HG03039 (cell line): ENCODE measurements around the gene CACFD1.
"Not testable (repeated sequence)": the region's sequence is repeated elsewhere in the genome, so short reads cannot be mapped to it uniquely, and the experiment has no call there.

ENCODE experiments used
- ATAC-seq: cut with Tn5 transposase; IDR thresholded peaks from one replicate; pipeline ENCODE4 v1.9.1; 2021; ENCODE audit warnings: mild to moderate bottlenecking, moderate library complexity; ENCODE audit not compliant: unreplicated experiment

The CACFD1 gene

DNA sequence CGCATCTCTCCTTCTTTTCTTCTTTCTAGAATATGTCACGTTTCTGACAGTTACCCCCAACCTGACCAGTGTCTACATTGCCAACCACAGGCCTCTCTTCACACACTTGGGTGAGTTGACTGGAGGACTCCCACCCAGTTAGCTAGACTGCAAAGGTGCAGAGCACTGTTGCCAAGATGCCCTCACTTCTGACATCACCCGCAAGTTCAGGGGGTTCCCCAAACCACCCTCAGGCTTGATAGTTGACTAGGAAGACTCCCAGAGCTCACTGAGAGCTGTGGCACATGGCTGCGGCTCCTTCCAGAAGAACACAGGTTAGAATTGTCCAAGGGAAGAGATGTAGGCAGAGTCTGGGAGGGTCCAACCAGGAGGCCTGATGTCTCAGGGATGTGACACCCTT is 20.4 kb upstream of the CACFD1 start:
- ATAC-seq, result no peak

DNA sequence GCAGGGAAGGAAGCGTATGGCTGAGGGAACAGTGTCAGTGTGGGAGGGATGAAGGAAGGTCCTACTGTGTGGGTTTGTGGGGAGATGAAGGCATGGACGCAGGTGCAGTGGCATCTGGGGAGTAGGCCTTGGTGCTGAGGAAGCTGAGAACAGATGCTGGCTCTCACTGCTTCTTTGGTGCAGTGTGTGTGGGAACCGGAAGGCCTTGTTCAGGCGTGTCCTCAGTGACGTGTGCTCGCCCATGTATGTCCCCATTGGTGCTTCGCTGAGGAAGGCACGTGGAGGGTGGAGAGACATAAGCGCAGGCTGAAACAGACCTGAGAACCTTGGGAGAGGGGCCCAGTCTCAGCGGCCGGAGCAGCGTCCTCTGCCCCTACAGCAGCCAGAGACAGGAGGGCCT is 18.9 kb upstream of the CACFD1 start:
- no peak for ATAC-seq

DNA sequence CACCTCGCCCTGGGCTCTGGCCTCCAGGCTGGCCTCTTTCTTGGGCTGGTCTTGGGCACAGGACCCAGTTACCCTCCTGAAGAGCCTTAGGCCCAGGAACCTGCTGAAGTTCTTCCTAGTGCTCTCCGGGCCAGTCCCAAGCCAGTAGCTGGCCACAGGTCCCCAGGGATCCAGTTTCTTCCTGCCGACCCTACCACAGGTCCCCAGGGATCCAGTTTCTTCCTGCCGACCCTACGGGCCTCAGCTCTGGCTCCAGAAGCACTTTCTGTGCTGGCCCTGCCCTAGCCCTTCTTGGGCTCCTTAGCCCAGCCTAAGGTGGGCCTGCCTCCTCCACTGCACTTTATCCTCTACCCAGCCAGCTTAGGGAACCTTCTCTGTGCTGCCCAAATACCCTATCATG is 18.2 kb upstream of the CACFD1 start:
- no peak for ATAC-seq

DNA sequence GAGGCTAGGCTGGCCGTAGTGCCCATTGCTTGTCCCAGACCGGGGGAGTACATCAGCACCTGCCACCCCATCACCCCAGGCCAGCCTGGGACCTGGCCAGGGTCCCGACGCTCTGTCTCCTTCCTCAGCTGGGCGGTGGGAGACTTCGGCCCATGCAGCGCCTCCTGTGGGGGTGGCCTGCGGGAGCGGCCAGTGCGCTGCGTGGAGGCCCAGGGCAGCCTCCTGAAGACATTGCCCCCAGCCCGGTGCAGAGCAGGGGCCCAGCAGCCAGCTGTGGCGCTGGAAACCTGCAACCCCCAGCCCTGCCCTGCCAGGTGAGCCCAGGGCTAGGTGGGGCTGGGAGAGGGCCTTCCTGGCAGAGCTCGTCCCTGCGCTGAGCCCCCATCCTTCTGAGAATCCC is 16.5 kb upstream of the CACFD1 start:
- ATAC-seq, result no peak

DNA sequence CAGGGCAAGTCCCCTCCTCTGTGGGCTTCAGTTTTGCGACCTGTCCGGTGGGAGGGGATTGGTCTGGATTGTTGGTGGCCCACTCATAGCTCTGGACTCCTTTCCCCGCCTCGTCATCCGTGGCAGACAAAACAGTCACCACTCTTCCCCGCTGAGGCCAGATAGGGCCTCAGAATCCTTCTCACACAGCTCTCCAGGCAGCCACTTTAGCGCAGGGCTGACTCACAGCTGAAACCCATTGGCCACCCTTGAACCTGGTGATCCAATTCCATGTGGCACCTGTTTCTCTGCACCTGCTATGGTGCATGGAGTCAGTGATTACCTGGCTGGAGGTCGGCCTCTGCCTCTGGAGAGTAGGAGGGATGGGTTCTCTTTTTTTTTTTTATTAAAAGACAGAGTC is 15.8 kb upstream of the CACFD1 start:
- ATAC-seq, result no peak

DNA sequence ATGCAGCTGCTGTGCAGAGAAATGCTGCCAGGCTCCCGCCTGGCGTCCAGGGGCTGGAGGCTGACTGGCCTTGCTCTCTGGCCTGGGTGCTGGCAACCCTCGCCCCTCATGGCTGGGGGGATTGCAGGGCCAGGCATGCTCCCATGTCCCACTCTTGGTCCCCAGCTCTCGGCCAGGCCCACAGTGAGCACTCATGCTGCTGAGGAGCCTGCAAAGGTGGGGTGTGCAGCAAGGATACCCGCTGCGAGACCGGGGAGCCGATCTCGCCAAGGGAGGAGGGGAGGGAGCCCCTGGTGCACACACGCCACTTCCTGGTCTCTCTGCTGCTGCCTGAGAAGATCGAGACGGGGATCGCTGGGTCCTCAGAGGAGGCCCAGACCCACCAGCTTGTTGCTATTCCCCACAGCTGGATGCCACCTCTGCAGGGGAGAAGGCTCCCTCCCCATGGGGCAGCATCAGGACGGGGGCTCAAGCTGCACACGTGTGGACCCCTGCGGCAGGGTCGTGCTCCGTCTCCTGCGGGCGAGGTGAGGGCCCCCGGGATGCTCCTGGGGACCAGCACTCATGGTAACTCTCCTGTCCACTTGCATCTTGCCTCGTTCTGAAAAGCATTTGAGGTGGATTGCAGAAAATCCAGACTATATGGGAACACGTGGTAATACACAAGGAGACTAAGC is 14.3 kb upstream of the CACFD1 start:
- no peak for ATAC-seq

DNA sequence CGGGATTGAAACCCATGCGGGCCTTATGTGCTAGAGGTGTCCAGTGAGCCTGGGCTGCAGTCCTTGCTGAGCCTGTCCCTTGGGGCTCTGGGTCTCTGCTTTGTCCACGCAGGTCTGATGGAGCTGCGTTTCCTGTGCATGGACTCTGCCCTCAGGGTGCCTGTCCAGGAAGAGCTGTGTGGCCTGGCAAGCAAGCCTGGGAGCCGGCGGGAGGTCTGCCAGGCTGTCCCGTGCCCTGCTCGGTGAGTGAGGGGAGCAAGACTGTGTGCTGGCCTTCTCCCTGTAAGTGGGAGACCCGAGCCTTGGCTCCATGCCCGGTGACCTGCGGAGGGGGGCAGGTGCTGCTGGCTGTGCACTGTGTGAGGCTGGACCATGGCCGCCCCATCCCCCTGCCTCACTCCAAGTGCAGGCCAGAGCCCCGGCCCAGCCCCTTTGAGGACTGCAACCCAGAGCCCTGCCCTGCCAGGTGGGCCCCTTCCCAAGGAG is 11.2 kb upstream of the CACFD1 start:
- no peak for ATAC-seq

DNA sequence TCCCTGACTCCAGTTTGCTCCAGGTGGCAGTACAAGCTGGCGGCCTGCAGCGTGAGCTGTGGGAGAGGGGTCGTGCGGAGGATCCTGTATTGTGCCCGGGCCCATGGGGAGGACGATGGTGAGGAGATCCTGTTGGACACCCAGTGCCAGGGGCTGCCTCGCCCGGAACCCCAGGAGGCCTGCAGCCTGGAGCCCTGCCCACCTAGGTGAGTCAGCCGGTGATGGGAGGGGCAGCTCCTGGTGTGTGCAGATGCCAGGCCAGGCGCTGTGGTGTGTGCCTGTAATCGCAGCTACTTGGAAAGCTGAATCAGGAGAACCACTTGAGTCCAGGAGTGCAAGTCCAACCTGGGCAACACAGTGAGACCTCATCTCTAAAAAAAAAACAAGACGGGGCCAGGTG is 10.0 kb upstream of the CACFD1 start:
- ATAC-seq, result no peak

DNA sequence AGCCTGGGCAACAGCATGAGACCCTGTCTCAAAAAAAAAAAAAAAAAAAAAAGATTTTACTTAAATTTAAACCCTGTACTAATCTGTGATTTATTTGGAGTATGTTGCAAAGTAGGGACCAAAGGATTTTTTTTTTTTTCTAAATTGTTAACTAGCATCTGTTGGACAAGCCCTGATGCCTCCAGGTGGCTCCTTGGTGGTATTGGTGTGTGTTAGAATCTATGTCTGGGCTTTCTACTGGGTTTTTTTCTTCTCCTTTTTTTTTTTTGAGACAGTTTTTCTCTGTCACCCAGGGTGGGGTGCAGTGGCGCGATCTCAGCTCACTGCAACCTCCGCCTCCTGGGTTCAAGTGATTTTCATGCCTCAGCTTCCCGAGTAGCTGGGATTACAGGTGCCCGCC is 7.9 kb upstream of the CACFD1 start:
- not testable (repeated sequence) for ATAC-seq

DNA sequence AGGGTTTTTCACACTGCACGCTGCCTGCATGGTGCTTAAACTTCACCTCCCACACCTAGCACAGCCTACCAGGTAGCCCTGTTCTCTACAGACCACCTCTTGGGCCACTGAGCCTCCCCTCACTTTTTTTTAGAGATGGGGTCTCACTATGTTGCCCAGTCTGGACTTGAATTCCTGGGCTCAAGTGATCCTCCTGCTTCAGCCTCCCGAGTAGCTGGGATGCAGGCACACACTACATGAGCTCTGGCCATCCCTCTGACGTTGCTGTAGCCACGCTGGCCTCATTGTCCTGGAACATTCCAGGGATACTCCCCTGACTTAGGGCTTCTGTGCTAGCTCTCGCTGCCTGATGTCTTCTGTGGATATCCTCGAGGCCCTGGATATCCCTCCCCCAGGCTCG is 7.2 kb upstream of the CACFD1 start:
- no peak for ATAC-seq

DNA sequence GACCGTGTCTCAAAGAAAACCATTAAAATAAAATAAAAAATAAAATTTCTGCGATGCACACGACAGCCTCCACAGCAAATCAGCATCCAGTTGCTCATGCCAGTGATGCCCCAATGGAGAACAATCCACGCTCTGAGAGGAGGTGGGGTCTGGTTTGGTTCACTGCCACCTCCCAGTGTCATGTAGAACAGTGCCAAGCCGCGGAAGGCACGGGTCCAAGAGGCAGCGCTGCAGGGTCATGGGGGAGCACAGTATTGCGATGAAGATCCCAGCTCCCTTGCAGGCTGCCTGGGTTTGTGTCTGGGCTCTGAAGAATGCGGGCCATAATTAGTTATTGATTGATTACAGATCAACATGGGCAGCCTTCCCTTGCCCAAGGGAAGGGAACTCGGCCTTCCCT is 6.1 kb upstream of the CACFD1 start:
- ATAC-seq, result no peak

DNA sequence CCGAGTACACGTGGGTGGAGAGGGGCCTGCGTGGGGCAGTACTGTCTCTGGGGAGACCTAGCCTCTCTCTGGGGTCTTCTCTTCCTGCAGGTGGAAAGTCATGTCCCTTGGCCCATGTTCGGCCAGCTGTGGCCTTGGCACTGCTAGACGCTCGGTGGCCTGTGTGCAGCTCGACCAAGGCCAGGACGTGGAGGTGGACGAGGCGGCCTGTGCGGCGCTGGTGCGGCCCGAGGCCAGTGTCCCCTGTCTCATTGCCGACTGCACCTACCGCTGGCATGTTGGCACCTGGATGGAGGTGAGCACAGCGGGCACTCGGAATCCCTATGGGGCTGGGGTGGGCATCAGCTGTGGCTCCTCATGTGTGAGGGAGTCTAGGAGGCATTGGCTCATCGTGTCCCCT is 5.5 kb upstream of the CACFD1 start:
- no peak for ATAC-seq

DNA sequence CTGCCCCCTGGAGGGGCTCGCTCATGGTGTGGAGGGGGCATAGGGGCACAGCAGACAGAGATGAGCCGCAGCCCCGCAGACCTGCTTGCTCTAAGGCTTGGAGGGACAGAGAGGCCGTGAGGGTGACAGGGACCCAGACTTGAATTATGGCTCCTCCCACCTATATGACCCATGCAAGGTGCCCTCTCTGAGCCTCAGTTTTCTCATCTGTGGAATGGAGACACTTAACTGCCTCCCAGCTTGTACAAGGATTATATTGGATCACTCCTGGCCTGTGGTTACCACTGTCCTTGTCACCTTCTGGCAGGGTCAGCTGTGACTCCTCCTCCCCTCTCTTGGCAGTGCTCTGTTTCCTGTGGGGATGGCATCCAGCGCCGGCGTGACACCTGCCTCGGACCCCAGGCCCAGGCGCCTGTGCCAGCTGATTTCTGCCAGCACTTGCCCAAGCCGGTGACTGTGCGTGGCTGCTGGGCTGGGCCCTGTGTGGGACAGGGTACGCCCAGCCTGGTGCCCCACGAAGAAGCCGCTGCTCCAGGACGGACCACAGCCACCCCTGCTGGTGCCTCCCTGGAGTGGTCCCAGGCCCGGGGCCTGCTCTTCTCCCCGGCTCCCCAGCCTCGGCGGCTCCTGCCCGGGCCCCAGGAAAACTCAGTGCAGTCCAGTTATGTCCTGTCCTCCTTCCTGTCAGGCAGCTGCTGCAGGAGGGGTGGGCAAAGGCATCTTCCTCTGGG is 4.7 kb upstream of the CACFD1 start:
- no peak for ATAC-seq

DNA sequence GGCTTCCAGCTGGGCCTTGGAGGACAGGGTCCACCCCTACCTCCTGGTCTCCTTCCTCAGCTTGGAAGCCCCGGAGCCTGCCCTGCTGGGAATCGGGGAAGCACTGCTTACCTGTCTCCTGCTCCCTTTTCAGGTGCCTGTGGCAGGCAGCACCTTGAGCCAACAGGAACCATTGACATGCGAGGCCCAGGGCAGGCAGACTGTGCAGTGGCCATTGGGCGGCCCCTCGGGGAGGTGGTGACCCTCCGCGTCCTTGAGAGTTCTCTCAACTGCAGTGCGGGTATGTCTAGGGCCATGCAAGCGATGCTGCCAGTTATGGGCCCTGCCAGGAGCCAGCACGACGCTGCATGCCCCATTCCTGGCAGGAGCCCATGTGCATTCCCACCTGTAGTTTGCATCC is 3.8 kb upstream of the CACFD1 start:
- ATAC-seq, result no peak

DNA sequence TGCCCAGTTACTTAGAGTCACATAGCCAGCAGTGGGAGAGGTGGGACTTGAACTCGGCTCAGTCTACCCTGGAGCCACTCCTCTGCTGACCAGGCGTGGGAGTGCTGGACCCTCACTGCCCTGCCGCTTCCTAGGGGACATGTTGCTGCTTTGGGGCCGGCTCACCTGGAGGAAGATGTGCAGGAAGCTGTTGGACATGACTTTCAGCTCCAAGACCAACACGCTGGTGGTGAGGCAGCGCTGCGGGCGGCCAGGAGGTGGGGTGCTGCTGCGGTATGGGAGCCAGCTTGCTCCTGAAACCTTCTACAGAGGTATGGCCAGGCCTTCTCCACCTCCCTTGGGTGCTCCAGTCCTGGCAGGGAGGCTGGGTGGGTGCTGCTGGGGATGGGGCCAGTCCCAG is 3.4 kb upstream of the CACFD1 start:
- ATAC-seq, result no peak

DNA sequence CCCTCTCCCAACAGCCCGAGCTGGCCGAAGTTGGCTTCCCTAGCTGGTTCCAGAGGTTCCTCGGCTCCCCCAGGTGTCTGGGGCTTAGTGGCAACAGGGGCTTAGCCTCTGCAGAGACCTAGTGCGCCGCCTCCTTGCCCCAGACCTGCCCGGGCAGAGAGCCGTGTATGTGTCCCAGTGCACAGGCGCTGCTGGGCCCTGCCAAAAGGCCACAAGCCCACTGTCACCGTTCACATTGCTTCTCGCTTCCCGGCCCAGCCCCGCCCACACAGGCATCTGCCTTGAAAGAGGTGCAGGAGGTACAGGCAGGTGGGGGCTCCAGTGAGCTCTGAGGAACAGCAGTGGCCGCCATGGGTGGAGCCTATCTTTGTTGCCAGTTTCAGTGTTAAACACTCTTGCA is 2.5 kb upstream of the CACFD1 start:
- no peak for ATAC-seq

DNA sequence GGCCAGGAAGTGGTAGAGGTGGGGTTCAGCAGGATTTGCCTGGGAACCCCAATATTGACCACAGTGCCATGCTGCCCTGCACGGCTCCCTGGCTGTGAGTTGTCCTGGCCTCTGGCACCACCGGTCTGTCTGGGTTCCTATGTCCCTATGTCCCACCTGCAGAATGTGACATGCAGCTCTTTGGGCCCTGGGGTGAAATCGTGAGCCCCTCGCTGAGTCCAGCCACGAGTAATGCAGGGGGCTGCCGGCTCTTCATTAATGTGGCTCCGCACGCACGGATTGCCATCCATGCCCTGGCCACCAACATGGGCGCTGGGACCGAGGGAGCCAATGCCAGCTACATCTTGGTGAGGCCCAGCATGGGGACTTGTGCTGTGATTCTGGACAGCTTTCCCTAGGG is 2.0 kb upstream of the CACFD1 start:
- ATAC-seq, result no peak

DNA sequence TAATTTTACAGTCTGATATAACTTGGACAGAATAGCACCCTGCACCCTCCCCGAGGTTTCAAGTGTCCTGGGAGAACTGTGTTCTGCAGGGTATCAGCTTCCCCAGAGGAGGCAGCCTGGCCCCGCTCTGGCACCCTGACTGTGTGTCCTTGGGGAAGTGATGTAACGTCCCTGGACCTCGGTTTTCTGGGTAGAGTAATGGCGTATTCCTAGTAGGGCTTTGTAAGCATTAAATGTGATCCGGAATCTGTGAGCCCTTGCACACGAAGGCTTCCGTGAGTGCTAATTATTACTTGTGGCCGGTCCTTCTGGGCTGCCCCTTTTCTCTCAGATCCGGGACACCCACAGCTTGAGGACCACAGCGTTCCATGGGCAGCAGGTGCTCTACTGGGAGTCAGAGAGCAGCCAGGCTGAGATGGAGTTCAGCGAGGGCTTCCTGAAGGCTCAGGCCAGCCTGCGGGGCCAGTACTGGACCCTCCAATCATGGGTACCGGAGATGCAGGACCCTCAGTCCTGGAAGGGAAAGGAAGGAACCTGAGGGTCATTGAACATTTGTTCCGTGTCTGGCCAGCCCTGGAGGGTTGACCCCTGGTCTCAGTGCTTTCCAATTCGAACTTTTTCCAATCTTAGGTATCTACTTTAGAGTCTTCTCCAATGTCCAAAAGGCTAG is 1.0 kb upstream of the CACFD1 start:
- ATAC-seq, result no peak

DNA sequence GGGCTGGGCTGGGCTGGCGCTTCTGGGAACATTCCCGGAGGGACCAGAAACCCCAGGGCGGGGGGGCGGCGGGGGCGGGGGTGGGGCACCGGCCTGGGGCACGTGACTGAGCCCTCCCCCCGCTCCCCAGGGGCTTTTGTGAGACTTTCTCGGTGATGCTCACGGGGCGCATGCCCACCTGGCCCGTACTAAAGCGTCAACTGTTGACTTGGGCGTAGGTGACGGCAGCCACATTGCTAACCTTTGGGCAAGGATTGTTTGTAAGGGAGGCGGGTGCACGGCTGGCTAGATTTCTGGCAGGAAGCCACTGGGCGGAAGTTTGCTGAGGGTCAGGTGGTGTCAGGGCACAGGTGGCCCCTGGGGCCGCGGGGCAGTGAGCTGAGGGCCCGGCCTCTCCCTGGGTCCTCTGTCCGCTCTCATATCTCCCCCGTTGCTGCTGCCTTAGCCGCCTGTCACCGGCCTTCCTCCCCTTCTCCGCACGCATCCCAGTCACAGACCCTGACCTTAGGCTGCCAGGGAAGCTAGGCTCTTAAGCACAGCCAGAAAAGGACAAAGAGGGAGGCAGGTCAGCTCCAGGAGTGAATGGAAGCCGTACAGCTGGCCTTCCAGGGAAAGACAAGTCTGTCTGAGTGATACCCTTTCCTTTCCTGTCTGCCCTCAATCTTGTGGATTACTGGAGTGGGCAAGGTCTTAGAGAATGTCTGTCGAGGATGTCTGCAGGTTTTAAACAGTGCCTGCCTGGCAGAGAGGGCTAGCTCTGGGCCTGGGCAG is 812 bp downstream of the CACFD1 start:
- ATAC-seq, result peak; percentile 12

DNA sequence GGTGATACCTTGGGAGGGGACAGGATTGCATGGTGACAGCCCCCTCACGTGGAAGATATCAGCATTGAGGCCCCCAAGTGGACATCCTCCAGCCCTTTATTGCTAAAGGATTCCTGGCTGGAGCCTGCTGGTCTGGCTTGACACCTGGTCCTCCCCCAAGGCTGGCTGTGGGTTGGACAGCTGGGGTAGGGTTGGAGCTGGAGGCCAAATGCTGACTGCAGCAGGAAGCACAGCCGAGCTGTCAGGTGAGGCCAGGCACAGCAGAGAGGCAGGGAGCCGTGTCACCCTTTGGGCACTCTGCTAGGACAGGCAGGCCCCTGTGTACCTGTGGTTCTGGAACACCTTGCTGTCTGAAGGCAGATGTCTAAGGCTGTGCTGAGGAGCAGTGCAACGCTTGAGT is 2.2 kb downstream of the CACFD1 start:
- ATAC-seq, result no peak

DNA sequence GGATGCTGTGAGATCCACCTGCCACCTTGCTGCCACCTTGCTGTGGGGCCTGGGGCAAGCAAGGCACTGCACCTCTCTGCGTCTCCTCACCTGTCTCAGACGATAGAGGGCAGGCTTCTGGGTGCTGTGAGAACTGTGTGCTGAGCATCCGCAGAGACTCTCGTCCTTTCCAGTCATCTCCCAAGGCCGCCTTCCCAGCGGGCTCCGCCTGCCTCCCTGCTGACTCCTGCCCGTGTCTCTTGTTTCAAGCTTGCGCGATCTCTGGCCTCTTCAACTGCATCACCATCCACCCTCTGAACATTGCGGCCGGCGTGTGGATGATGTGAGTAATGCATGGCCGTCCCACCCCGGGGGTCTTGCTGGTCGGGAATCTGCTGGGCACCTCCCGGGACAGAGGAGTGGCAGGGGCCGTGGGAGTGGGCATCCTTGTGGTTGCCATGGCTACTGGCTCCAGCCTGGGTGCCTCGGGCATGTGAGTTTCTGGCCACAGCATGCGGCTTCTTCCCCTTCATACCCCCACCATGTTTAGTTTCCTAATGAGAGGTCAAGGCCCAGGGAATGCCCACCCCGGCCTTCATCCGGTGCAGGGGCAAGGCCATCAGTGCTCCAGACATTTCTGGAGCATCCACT is 3.6 kb downstream of the CACFD1 start:
- ATAC-seq, result no peak
